ES-I3 (cell line): Measurements from ENCODE around the gene FBLL1.
"Not testable (repeated sequence)": the region's sequence is repeated elsewhere in the genome, so short reads cannot be mapped to it uniquely, and the experiment has no call there.

Experiments
- H3K36me3 ChIP-seq: 2 replicates; pipeline ENCODE4 v1.6.1; 2013; ENCODE audit warnings: mild to moderate bottlenecking, low read length, control low read depth, moderate library complexity; ENCODE audit not compliant: insufficient read depth
- H3K4me1 ChIP-seq: 2 replicates; pipeline ENCODE4 v1.6.1; 2013; ENCODE audit warnings: mild to moderate bottlenecking, control low read depth, low read length; ENCODE audit not compliant: insufficient read depth
- H3K9ac ChIP-seq: 2 replicates; pipeline ENCODE4 v1.6.1; 2013; ENCODE audit warnings: low read depth, mild to moderate bottlenecking, low read length, moderate library complexity
- H3K9me3 ChIP-seq: 2 replicates; pipeline ENCODE4 v1.6.1; 2013; ENCODE audit warnings: mild to moderate bottlenecking, low read length, moderate library complexity; ENCODE audit not compliant: control insufficient read depth, insufficient read depth

The FBLL1 gene

DNA sequence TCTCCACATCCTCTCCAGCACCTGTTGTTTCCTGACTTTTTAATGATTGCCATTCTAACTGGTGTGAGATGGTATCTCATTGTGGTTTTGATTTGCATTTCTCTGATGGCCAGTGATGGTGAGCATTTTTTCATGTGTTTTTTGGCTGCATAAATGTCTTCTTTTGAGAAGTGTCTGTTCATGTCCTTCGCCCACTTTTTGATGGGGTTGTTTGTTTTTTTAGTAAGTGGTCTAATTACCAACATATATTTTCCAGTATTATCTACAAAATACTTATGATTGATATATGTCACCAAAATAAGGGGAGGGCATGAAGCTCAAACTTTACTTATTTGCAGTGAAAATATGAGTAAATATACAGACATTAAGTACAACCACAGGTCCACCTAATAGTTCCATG, 45.1 kb downstream of the FBLL1 start:
- H3K36me3 ChIP-seq: not testable (repeated sequence)
- H3K4me1 ChIP-seq: peaks cover 12% of the 10 kb centered on the region; the same call in 1 of the 2 replicates

DNA sequence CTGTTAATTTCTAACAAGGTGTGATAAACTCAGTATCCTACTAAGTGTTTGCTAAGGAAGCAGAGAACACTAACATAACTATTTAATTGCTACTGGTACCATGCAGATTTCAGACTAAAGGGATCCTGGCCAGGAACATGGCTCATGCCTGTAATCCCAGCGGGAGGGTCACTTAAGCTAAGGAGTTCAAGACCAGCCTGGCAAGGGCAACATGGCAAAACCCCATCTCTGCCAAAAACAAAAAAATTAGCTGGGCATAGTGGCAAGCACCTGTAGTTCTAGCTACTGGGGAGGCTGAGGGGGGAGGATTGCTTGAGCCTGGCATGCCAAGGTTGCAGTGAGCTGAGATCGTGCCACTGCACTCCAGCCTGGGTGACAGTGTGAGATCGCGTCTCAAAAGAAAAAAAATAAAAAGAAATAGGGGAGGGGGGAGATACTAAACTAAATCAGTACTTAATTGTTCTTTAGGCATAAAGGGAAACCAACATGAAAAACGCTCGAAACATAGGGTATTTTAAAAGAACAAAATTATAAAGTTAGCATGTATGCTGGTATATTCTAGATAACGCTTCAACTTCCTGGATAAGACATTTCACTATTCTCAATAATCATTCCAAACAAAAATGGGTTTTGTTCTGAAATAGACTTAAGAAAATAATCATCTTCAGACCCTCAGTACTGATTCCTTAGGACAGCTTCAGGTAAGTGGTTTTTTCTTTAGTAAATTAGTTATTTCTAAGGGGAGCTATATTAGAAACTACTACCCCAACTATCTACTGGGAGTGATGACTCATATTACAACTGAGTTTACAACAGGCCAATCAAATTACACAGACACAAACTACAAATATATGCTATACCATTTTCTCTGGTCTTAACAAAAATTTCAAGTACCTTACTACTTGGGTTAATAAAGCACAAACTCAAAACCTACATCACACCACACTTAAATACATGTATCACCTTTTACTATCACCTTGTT, 46.6 kb downstream of the FBLL1 start:
- Histone ChIP-seq H3K9me3 (no peaks in the 10 kb centered on the region), H3K9ac (no peak overlapping the region), H3K4me1 (peaks cover 12% of the 10 kb centered on the region; the same call in 1 of the 2 replicates), H3K36me3 (no peaks in the 10 kb centered on the region)

More for the DNA sequence above, 45.1 kb downstream of the FBLL1 start:
- not testable (repeated sequence) for H3K9ac ChIP-seq, H3K9me3 ChIP-seq

DNA sequence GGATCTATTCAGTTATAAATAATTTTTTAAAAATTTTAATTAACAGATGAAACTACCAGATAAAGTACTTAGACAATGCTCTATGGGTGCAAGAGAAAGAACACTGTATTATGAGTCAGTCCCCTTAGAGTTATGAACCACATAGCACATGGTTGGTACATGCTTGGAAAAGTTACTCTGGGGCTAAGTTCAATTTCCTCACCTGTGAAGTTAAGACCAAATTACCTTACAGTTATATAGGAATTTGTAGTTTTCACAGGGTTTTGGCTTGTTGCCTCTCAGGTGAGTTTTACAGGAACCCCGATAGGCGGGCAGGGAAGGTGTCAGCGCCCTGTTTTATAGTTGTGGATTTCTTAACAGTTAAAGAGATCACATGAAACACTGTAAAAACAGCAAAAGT, 48.9 kb downstream of the FBLL1 start:
- no peaks in the 10 kb centered on the region for H3K9me3 ChIP-seq
- H3K9ac ChIP-seq: peak overlapping the region; percentile 99
- H3K36me3 ChIP-seq: no peaks in the 10 kb centered on the region
- peaks cover 12% of the 10 kb centered on the region; the same call in 1 of the 2 replicates for H3K4me1 ChIP-seq

DNA sequence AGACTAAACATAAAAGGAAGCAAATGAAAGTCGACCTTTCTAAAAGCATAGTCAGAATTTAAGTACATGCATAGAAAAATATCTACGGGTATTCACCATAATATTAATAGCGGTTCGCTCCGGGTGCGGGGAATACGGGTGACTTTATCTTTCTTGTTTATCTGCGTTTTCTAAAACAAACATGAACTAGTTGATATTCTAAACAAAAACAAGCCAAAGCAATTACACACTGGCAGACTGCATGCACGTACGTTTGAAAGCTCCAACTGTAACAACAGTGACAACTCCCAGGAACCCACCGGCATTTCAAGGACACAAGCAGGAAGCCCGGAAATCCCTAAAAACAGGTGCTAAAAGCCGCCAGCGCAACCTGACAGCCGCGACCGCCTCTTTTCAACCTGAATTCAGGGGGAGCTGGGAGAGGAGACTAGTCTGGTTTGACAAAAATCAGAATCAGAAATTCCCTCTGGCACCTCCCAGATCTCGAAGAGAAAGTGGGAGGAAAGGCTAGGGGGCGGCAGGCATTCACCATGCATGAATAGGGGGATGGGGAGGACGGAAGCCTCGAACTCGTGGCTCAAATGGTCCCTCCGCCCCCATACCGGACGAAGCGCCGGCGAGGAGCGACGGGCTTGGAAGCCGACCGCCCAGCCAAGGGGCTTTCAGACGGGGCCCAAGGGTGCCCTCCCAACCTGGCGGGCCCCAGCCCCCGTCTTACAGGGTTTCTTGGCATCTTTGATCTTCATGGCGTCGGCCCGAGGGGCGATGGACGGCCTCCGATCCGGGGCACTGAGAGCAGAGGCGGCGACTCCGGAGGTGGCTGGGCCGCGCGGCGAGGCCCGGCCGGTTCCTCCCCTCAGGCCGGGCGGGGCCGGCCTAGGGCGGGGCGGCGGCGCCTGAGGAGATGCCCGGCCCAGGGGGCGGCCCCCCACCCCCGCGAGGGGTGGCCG, 49.7 kb downstream of the FBLL1 start, which contains the start of gene PANK3:
Gene PANK3, minus strand, starts transcription at position 831 of the 950 bp plus-strand sequence. Its CDS starts 85 bp downstream, at position 746.
- H3K9me3 ChIP-seq: no peaks in the 10 kb centered on the region
- H3K9ac ChIP-seq: peak within 1 kb of the TSS; percentile 99
- H3K4me1 ChIP-seq: peaks cover 12% of the 10 kb centered on the region; the same call in 1 of the 2 replicates
- no peaks in the 10 kb centered on the region for H3K36me3 ChIP-seq

DNA sequence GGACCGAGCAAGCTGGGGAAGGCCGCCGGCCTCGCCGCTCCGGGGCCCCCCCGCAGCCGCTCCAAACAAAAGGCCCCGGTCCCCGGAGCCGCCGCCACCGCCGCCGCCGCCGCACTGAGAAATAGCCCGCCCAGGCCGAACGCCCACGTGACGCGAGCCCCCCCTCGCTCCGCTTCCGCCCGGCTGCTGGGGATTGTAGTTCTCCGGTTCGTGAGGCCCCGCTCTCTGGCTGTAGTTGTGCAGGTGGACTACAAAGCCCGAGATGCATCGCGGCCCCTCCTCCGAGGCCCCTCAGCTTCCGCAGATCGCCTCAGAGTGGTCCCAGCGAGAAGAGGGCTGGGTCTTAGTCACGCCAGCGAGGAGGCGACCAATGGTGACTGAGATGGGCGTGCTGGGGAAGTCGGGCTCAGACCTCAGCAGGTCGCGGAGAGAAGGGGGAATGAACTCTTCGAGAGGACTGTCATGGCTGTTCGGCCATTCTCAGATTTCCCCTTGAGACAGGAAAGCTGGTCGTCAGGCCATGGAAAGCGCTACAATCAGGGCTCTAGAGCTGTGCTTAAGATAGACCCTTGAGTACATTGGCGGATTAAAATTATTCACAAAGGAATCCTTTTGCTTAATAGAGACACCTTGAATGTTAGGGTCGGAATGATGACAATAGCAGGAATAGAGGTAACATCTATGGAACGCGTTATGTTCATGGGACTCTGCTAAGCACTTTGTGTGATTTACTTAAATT, 50.6 kb downstream of the FBLL1 start:
- no peaks in the 10 kb centered on the region for H3K36me3 ChIP-seq
- H3K9me3 ChIP-seq: no peaks in the 10 kb centered on the region
- peaks cover 12% of the 10 kb centered on the region; the same call in 1 of the 2 replicates for H3K4me1 ChIP-seq
- peak overlapping the region; percentile 99 for H3K9ac ChIP-seq

DNA sequence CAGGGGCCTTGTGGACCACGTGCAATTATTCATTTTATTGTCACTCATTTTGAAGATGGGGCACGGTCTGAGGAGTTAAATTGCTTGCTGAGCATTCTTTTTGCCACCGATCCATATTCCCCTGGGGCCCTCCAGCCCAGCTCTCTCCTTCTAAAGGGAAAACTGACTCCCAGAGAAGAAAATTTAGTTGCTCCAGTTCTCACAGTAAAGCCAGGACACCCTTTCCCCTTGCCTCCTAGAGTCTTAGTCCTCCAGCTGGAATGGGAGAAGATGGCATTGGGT, 51.1 kb downstream of the FBLL1 start:
- no peaks in the 10 kb centered on the region for H3K36me3 ChIP-seq
- H3K9ac ChIP-seq: peak overlapping the region; percentile 57
- H3K9me3 ChIP-seq: no peaks in the 10 kb centered on the region
- peaks cover 12% of the 10 kb centered on the region; the same call in 1 of the 2 replicates for H3K4me1 ChIP-seq
